Right atrium auricular region (tissue), 2 donors: ENCODE data around the gene TBC1D9. TPM values are rescaled to one million over a fixed set of nuclear protein-coding genes. Genes with fewer than 3 reads are reported as not detected.

Experiments
- DNase-seq: peaks from one replicate; pipeline ENCODE4 v3.0.0-alpha.2; 2019; ENCODE audit warnings: low spot score
- H3K27ac ChIP-seq, 2 donors: fragments of 200-600 bp; sonication (generic); 1 replicate in 1 of 2; 2 replicates in 1 of 2; pipeline ENCODE4 v1.5.1; 2016 to 2019
- H3K27me3 ChIP-seq, 2 donors: fragments of 200-600 bp; sonication (generic); one replicate each; pipeline versions ENCODE4 v1.5.1 to v1.6.0; 2017 to 2019
- H3K36me3 ChIP-seq: fragments of 200-600 bp; sonication (generic); one replicate; pipeline ENCODE4 v1.5.1; 2016
- H3K4me1 ChIP-seq, 2 donors: fragments of 200-600 bp; sonication (generic); one replicate each; pipeline versions ENCODE4 v1.5.1 to v1.6.0; 2017 to 2019
- H3K4me3 ChIP-seq, 2 donors: fragments of 200-600 bp; sonication (generic); 1 replicate in 1 of 2; 2 replicates in 1 of 2; pipeline ENCODE4 v1.5.1; 2017 to 2019; ENCODE audit warnings: mild to moderate bottlenecking in 1 of 2, moderate library complexity in 1 of 2
- H3K9me3 ChIP-seq, 2 donors: fragments of 200-600 bp; sonication (generic); one replicate each; pipeline ENCODE4 v1.5.1; 2019
- CTCF ChIP-seq, 2 donors: fragments of 200-600 bp; sonication (generic); IDR thresholded peaks; one replicate each; pipeline ENCODE4 v1.5.1; 2019; ENCODE audit warnings: antibody characterized with exemption in 2 of 2
- total RNA-seq, 2 donors: library from RNA; depleted of rRNA; stranded (reverse); fragments of >200 nt; gene quantifications; one replicate each; pipeline ENCODE4 v1.1.0, GENCODE V29; 2016

The TBC1D9 gene
- total RNA-seq, 2 donors from 2014 or later = 10.9 to 18.8 TPM

GRCh38 chr4:140689623-140690022 lies 66.6 kb downstream of the TBC1D9 start:
- Histone ChIP-seq H3K4me3 (no peak overlapping the region), H3K27me3 (no peaks in the 10 kb centered on the region), H3K9me3 (no peaks in the 10 kb centered on the region), H3K4me1 (peaks cover 0 to 23% of the 10 kb centered on the region in 2 donors), H3K36me3 (no peaks in the 10 kb centered on the region), H3K27ac (no peak overlapping the region)
- no peak for TF ChIP-seq CTCF (IDR thresholded peaks at IDR 0.05)
- DNase-seq = no peak

- no peak for DNase-seq
- no peak overlapping the region for H3K27ac ChIP-seq
- no peaks in the 10 kb centered on the region for H3K36me3 ChIP-seq
- H3K27me3 ChIP-seq = no peaks in the 10 kb centered on the region
- TF ChIP-seq CTCF (IDR thresholded peaks at IDR 0.05) = no peak
- no peaks in the 10 kb centered on the region for H3K9me3 ChIP-seq
- H3K4me3 ChIP-seq = no peak overlapping the region
- H3K4me1 ChIP-seq = peaks cover 0 to 23% of the 10 kb centered on the region in 2 donors
Observed at GRCh38 chr4:140688711-140689598, 67.2 kb downstream of the TBC1D9 start.

- DNase-seq = no peak
- no peak for TF ChIP-seq CTCF (IDR thresholded peaks at IDR 0.05)
- Histone ChIP-seq H3K27me3 (no peaks in the 10 kb centered on the region), H3K9me3 (no peaks in the 10 kb centered on the region), H3K36me3 (no peaks in the 10 kb centered on the region), H3K4me1 (peaks cover 0 to 17% of the 10 kb centered on the region in 2 donors), H3K4me3 (no peak overlapping the region), H3K27ac (no peak overlapping the region)
Observed at GRCh38 chr4:140686796-140687195, 69.4 kb downstream of the TBC1D9 start.

GRCh38 chr4:140684314-140684713 lies 71.9 kb downstream of the TBC1D9 start:
- H3K27ac ChIP-seq = no peak overlapping the region
- no peaks in the 10 kb centered on the region for H3K36me3 ChIP-seq
- no peaks in the 10 kb centered on the region for H3K9me3 ChIP-seq
- DNase-seq = no peak
- no peaks in the 10 kb centered on the region for H3K27me3 ChIP-seq
- peaks cover 0 to 7% of the 10 kb centered on the region in 2 donors for H3K4me1 ChIP-seq
- no peak for TF ChIP-seq CTCF (IDR thresholded peaks at IDR 0.05)
- H3K4me3 ChIP-seq = no peak overlapping the region

- Histone ChIP-seq H3K4me1 (no peaks in the 10 kb centered on the region), H3K36me3 (peaks cover 21% of the 10 kb centered on the region), H3K27ac (no peak overlapping the region), H3K27me3 (no peaks in the 10 kb centered on the region), H3K9me3 (no peaks in the 10 kb centered on the region), H3K4me3 (no peak overlapping the region)
- no peak for TF ChIP-seq CTCF (IDR thresholded peaks at IDR 0.05)
- DNase-seq = no peak
Observed at GRCh38 chr4:140681201-140681600, 75.0 kb downstream of the TBC1D9 start.
